GM12878 (cell line): ENCODE data around the gene MED13L. TPM values are rescaled to one million over a fixed set of nuclear protein-coding genes. Genes with fewer than 3 reads are reported as not detected.

Experiments used
- ATAC-seq: fragments of 200-7000 bp; cut with Tn5 transposase; 3 replicates; pipeline ENCODE4 v1.9.1; 2020; ENCODE audit warnings: mild to moderate bottlenecking, moderate library complexity
- BruUV-seq: library from RNA; stranded (reverse); fragments of 400-500 nt; replicated peaks from 2 replicates; lab custom pipeline; 2021; lab: Mats Ljungman, UMichigan
- CTCF ChIA-PET: fragments of 300-600 bp; sonication (Branson Sonifier 250); formaldehyde crosslinking; extraction: SDS; loops from one replicate; lab custom pipeline; 2021; ENCODE audit warnings: inconsistent platforms; lab: Yijun Ruan, JAX
- POLR2A ChIA-PET: fragments of 350-600 bp; formaldehyde crosslinking; extraction: SDS; loops from one replicate; lab custom pipeline; 2021; ENCODE audit warnings: inconsistent platforms; lab: Charles Lee
- RAD21 ChIA-PET: fragments of 300-600 bp; sonication (Branson Sonifier 250); formaldehyde crosslinking; loops from one replicate; lab custom pipeline; 2023; ENCODE audit warnings: antibody characterized with exemption; ENCODE audit not compliant: unreplicated experiment; lab: Charles Lee
- SMC1A ChIA-PET: fragments of 300-600 bp; sonication (Branson Sonifier 250); formaldehyde crosslinking; loops from one replicate; lab custom pipeline; 2023; ENCODE audit not compliant: unreplicated experiment, uncharacterized antibody; lab: Charles Lee
- DNase-seq: peaks from one replicate; pipeline ENCODE4 v3.0.0-alpha.2; 2011; ENCODE audit warnings: low read depth, low spot score
- FAIRE-seq: peaks from 3 replicates; lab custom pipeline; 2011; peaks lifted over from hg19 to GRCh38; lab: Jason Lieb, UNC
- H2AFZ ChIP-seq: 2 replicates; pipeline ENCODE4 v1.6.0; 2011; ENCODE audit warnings: low read depth, low read length, control low read depth; ENCODE audit not compliant: control insufficient read depth
- H3K27ac ChIP-seq: 2 replicates; pipeline ENCODE4 v1.5.1; 2011; ENCODE audit warnings: control low read depth; ENCODE audit not compliant: control insufficient read depth, insufficient read depth
- H3K27me3 ChIP-seq, 2 experiments: replicated peaks in 1 of 2; 2 replicates each; pipeline versions ENCODE4 v1.6.0 to v1.6.1; 2011; ENCODE audit warnings: low read length in 1 of 2; ENCODE audit not compliant: control insufficient read depth in 2 of 2, insufficient read depth in 2 of 2
- H3K36me3 ChIP-seq, 2 experiments: 2 replicates each; pipeline ENCODE4 v1.5.1; 2011; ENCODE audit warnings: low read length in 1 of 2; ENCODE audit not compliant: control insufficient read depth in 2 of 2, insufficient read depth in 2 of 2
- H3K4me1 ChIP-seq: 2 replicates; pipeline ENCODE4 v1.6.1; 2011; ENCODE audit warnings: mild to moderate bottlenecking, low read length, moderate library complexity, mixed read lengths; ENCODE audit not compliant: control insufficient read depth, insufficient read depth
- H3K4me2 ChIP-seq: 2 replicates; pipeline ENCODE4 v1.6.0; 2011; ENCODE audit warnings: control low read depth; ENCODE audit not compliant: control insufficient read depth, insufficient read depth
- H3K4me3 ChIP-seq: fragments of 200-600 bp; sonication (generic); 2 replicates; pipeline ENCODE4 v1.5.1; 2016
- H3K79me2 ChIP-seq: 2 replicates; pipeline ENCODE4 v1.6.0; 2011; ENCODE audit warnings: low read length; ENCODE audit not compliant: control insufficient read depth, insufficient read depth
- H3K9ac ChIP-seq: 2 replicates; pipeline ENCODE4 v1.8.0; 2011; ENCODE audit warnings: low read length, control low read depth, mixed read lengths; ENCODE audit not compliant: control insufficient read depth, insufficient read depth
- H3K9me3 ChIP-seq: replicated peaks from 3 replicates; pipeline ENCODE4 v1.5.1; 2011; ENCODE audit warnings: mild to moderate bottlenecking, low read length; ENCODE audit not compliant: control insufficient read depth, insufficient read depth
- H4K20me1 ChIP-seq: 2 replicates; pipeline ENCODE4 v1.6.0; 2011; ENCODE audit not compliant: control insufficient read depth, insufficient read depth
- ATF2 ChIP-seq: IDR thresholded peaks from 2 replicates; pipeline ENCODE4 v1.6.1; 2012; ENCODE audit warnings: low read length, inconsistent platforms
- CREB1 ChIP-seq: IDR thresholded peaks from 2 replicates; pipeline ENCODE4 v1.6.1; 2012; ENCODE audit warnings: low read depth, mild to moderate bottlenecking, inconsistent platforms
- CREM ChIP-seq: IDR thresholded peaks from 2 replicates; pipeline ENCODE4 v1.6.1; 2014; ENCODE audit warnings: antibody characterized with exemption, low read depth
- IKZF1 ChIP-seq: fragments of 450-650 bp; conservative IDR thresholded peaks from 2 replicates; pipeline ENCODE4 v1.6.1; 2017; ENCODE audit warnings: antibody characterized with exemption, mild to moderate bottlenecking
- JUND ChIP-seq: IDR thresholded peaks from 2 replicates; pipeline ENCODE4 v1.6.1; 2012; ENCODE audit warnings: low read depth, mild to moderate bottlenecking, low read length, improper control_type of control experiment, moderate library complexity
- KLF5 ChIP-seq: fragments of 450-650 bp; IDR thresholded peaks from 2 replicates; pipeline ENCODE4 v1.6.1; 2014; ENCODE audit warnings: mild to moderate bottlenecking; ENCODE audit not compliant: partially characterized antibody
- MTA3 ChIP-seq: IDR thresholded peaks from 2 replicates; pipeline ENCODE4 v1.6.1; 2012; ENCODE audit warnings: low read length, inconsistent platforms, borderline replicate concordance
- SMC3 ChIP-seq: IDR thresholded peaks from 2 replicates; pipeline ENCODE4 v1.6.1; 2011; ENCODE audit warnings: low read length, improper control_type of control experiment, borderline replicate concordance
- STAT3 ChIP-seq: IDR thresholded peaks from 2 replicates; pipeline ENCODE4 v1.6.1; 2011; ENCODE audit warnings: low read depth, low read length, improper control_type of control experiment
- SUPT20H ChIP-seq: IDR thresholded peaks from 2 replicates; pipeline ENCODE4 v1.6.1; 2011; ENCODE audit warnings: low read depth, mild to moderate bottlenecking, low read length, moderate library complexity, borderline replicate concordance; ENCODE audit not compliant: control insufficient read depth
- WRNIP1 ChIP-seq: IDR thresholded peaks from 2 replicates; pipeline ENCODE4 v1.6.1; 2011; ENCODE audit warnings: low read depth, low read length, improper control_type of control experiment, borderline replicate concordance
- ZBTB11 ChIP-seq: fragments of 450-650 bp; formaldehyde crosslinking; IDR thresholded peaks from 2 replicates; pipeline ENCODE4 v1.5.0; 2022; ENCODE audit warnings: mild to moderate bottlenecking, missing genetic modification characterization
- ZSCAN29 ChIP-seq: fragments of 450-650 bp; IDR thresholded peaks from 2 replicates; pipeline ENCODE4 v1.6.1; 2017; ENCODE audit warnings: mild to moderate bottlenecking, moderate library complexity
- WGBS: methylation state at CpG from one replicate; pipeline ENCODE4 v1.1.6; 2016; ENCODE audit warnings: low lambda C conversion rate; ENCODE audit not compliant: insufficient replicate concordance, insufficient coverage; ENCODE audit errors: missing lambda C conversion rate; 5-methylcytosine and 5-hydroxymethylcytosine counted together
- in situ Hi-C: fragments of 300-500 bp; cut with MboI; formaldehyde crosslinking; loops from 9 replicates; pipeline ENCODE4 v1.14.3; 2018; ENCODE audit warnings: mixed read lengths
- intact Hi-C: fragments of 100-400 bp; cut with micrococcal nuclease; formaldehyde crosslinking; loops from one replicate; pipeline ENCODE4 v1.14.2; 2022; ENCODE audit not compliant: unreplicated experiment
- polyA plus RNA-seq, 11 experiments: library from polyadenylated mRNA; depleted of rRNA in 4 of 11; unstranded in 6 of 11; stranded (reverse) in 5 of 11; fragments of >200 nt; fragmentation: Nextera tagmentation in 4 of 11; fragmentation: Illumina TruSeq in 1 of 11; extraction: Ambion mirVana in 4 of 11; extraction: Trizol in 1 of 11; gene quantifications; 1 replicate in 1 of 11; 2 replicates in 10 of 11; pipeline versions ENCODE4 v1.2.1 to v1.2.3, GENCODE V29; 2011 to 2016; ENCODE audit warnings: inconsistent platforms in 2 of 11, missing spikeins in 2 of 11, low read depth in 1 of 11
- total RNA-seq, 4 experiments: library from RNA; depleted of rRNA in 3 of 4; stranded (reverse); fragments of >200 nt in 3 of 4; fragmentation: Illumina TruSeq in 1 of 4; extraction: Trizol in 1 of 4; gene quantifications; 2 replicates each; pipeline versions ENCODE4 v1.2.1 to v1.2.3, GENCODE V29; 2013 to 2021

MED13L gene
- total and polyA plus RNA-seq, 10 of the 15 experiments (the other 5 are each of a cell fraction or from before 2014, with no cell fraction given) = 3.7 to 30.1 (median 9.1) TPM

GRCh38 chr12:116131176-116131575, 146.3 kb downstream of the MED13L start:
- ATAC-seq (no peak), DNase-seq (no peak), FAIRE-seq (no peak)
- in situ Hi-C loops = no loop called here
- CTCF ChIA-PET = interaction anchor here (1.7 to 1.8 kb wide), 2 partner anchors 10 to 13 kb away, joined by 4 to 6 read pairs; no protein-coding TSS in a partner anchor
- intact Hi-C loops = no loop called here
- no peaks in the 10 kb centered on the region for H3K27me3 ChIP-seq
- H3K27ac ChIP-seq = no peak overlapping the region
- no peak for TF ChIP-seq SUPT20H
- no peak for TF ChIP-seq SMC3
- no peaks in the 10 kb centered on the region for H3K9me3 ChIP-seq
- H3K4me2 ChIP-seq = no peak overlapping the region
- H2AFZ ChIP-seq = no peak overlapping the region
- no peaks in the 10 kb centered on the region for H3K79me2 ChIP-seq
- 92% methylated on average over 3 of the region's 3 CpGs for WGBS
- no peaks in the 10 kb centered on the region; the same call in 1 of the 2 replicates for H4K20me1 ChIP-seq
- H3K36me3 ChIP-seq = no peaks in the 10 kb centered on the region
- SMC1A ChIA-PET = interaction anchor here (1.2 kb wide), 1 partner anchor 10 kb away, joined by 3 read pairs; no protein-coding TSS in a partner anchor
- no peak overlapping the region for H3K4me3 ChIP-seq
- POLR2A ChIA-PET = no interaction called here
- 0 out of 2 replicates have a peak, but pooled peaks cover 2% of the 10 kb centered on the region for H3K4me1 ChIP-seq
- BruUV-seq = no TSS peak
- RAD21 ChIA-PET = interaction anchor here (1.5 kb wide), 1 partner anchor 12 kb away, joined by 3 read pairs; no protein-coding TSS in a partner anchor
- H3K9ac ChIP-seq = no peak overlapping the region

GRCh38 chr12:116130431-116130830, 147.1 kb downstream of the MED13L start:
- no peaks in the 10 kb centered on the region for H3K79me2 ChIP-seq
- CTCF ChIA-PET = interaction anchor here (1.7 to 1.8 kb wide), 2 partner anchors 9 to 14 kb away, joined by 4 to 6 read pairs; no protein-coding TSS in a partner anchor
- no peak; the same call in 2 of the 3 replicates for ATAC-seq
- TF ChIP-seq MTA3 = no peak
- TF ChIP-seq ATF2 = no peak
- no peak for TF ChIP-seq IKZF1
- TF ChIP-seq WRNIP1 = no peak
- no peak for TF ChIP-seq ZSCAN29
- TF ChIP-seq ZBTB11 (CRISPR knock-in tag) = no peak
- TF ChIP-seq CREM = no peak
- no peak for TF ChIP-seq KLF5
- TF ChIP-seq JUND = no peak
- TF ChIP-seq STAT3 = no peak
- TF ChIP-seq CREB1 = no peak

More at GRCh38 chr12:116130431-116130830, 147.1 kb downstream of the MED13L start:
- Histone ChIP-seq H3K36me3 (no peaks in the 10 kb centered on the region), H3K4me2 (no peak overlapping the region), H3K4me3 (no peak overlapping the region), H2AFZ (no peak overlapping the region), H3K9ac (no peak overlapping the region), H4K20me1 (no peaks in the 10 kb centered on the region; the same call in 1 of the 2 replicates), H3K4me1 (no peaks in the 10 kb centered on the region), H3K9me3 (no peaks in the 10 kb centered on the region), H3K27ac (no peak overlapping the region), H3K27me3 (no peaks in the 10 kb centered on the region)
- no peak for DNase-seq
- SMC1A ChIA-PET = interaction anchor here (1.2 kb wide), 2 partner anchors 11 to 25 kb away, joined by 3 read pairs; no protein-coding TSS in a partner anchor
- in situ Hi-C loops (no loop called here), intact Hi-C loops (no loop called here)
- 100% methylated on average over 1 of the region's 1 CpG for WGBS
- no TSS peak for BruUV-seq
- no peak for FAIRE-seq
- POLR2A ChIA-PET = no interaction called here
- RAD21 ChIA-PET = interaction anchor here (1.5 kb wide), 1 partner anchor 11 kb away, joined by 3 read pairs; no protein-coding TSS in a partner anchor
